Measurements from ENCODE around the gene RIPK4. TPM values are rescaled to one million over a fixed set of nuclear protein-coding genes. Genes with fewer than 3 reads are reported as not detected.

The RIPK4 gene
- total and polyA plus RNA-seq, 9 donors = 0.08 to 12.4 (median 0.90) TPM

- H3K27ac ChIP-seq = no peak overlapping the region
- no peak for TF ChIP-seq POLR2A (IDR thresholded peaks at IDR 0.05)
- 90 to 92% (median 92%) methylated on average over 38 to 41 of the region's 41 CpGs for WGBS, 3 donors
- intact Hi-C loops (cut with DNase I) = loop anchor here in 1 of 4 donors (10.0 kb wide), 1 partner anchor 76 kb away; no protein-coding TSS in a partner anchor
- no peaks in the 10 kb centered on the region for H3K9me3 ChIP-seq
- DNase-seq = no peak
- no peaks in the 10 kb centered on the region for H3K36me3 ChIP-seq
- no peaks in the 10 kb centered on the region for H3K27me3 ChIP-seq
- H3K4me3 ChIP-seq = no peak overlapping the region
- no peaks in the 10 kb centered on the region for H3K4me1 ChIP-seq (ENCODE audit: insufficient read depth)
These were observed 26.1 kb downstream of the RIPK4 start for GRCh38 chr21:41740604-41741252.

- Histone ChIP-seq H3K27ac (no peak overlapping the region), H3K27me3 (no peaks in the 10 kb centered on the region), H3K4me3 (no peak overlapping the region), H3K36me3 (no peaks in the 10 kb centered on the region), H3K9me3 (no peaks in the 10 kb centered on the region), H3K4me1 (ENCODE audit: insufficient read depth) (no peaks in the 10 kb centered on the region)
- intact Hi-C loops (cut with DNase I) = loop anchor here in 1 of 4 donors (10.0 kb wide), 1 partner anchor 75 kb away; no protein-coding TSS in a partner anchor
- TF ChIP-seq POLR2A (IDR thresholded peaks at IDR 0.05) = no peak
- TF ChIP-seq, protein P1, sequence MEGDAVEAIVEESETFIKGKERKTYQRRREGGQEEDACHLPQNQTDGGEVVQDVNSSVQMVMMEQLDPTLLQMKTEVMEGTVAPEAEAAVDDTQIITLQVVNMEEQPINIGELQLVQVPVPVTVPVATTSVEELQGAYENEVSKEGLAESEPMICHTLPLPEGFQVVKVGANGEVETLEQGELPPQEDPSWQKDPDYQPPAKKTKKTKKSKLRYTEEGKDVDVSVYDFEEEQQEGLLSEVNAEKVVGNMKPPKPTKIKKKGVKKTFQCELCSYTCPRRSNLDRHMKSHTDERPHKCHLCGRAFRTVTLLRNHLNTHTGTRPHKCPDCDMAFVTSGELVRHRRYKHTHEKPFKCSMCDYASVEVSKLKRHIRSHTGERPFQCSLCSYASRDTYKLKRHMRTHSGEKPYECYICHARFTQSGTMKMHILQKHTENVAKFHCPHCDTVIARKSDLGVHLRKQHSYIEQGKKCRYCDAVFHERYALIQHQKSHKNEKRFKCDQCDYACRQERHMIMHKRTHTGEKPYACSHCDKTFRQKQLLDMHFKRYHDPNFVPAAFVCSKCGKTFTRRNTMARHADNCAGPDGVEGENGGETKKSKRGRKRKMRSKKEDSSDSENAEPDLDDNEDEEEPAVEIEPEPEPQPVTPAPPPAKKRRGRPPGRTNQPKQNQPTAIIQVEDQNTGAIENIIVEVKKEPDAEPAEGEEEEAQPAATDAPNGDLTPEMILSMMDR (IDR thresholded peaks at IDR 0.05) = no peak
- TF ChIP-seq EP300 (IDR thresholded peaks at IDR 0.05) = no peak
- WGBS, 3 donors = 71 to 84% (median 78%) methylated on average over 9 of the region's 9 CpGs
- DNase-seq = no peak
These were observed 26.9 kb downstream of the RIPK4 start for GRCh38 chr21:41739936-41740335.

GRCh38 chr21:41739011-41739410, 27.8 kb downstream of the RIPK4 start:
- no peaks in the 10 kb centered on the region for H3K36me3 ChIP-seq
- no peaks in the 10 kb centered on the region for H3K4me1 ChIP-seq (ENCODE audit: insufficient read depth)
- H3K4me3 ChIP-seq = no peak overlapping the region
- H3K27ac ChIP-seq = no peak overlapping the region
- H3K9me3 ChIP-seq = no peaks in the 10 kb centered on the region
- H3K27me3 ChIP-seq = no peaks in the 10 kb centered on the region
- intact Hi-C loops (cut with DNase I) = no loop called here
- WGBS, 3 donors = 84 to 93% (median 90%) methylated on average over 12 of the region's 12 CpGs
- TF ChIP-seq EP300 (IDR thresholded peaks at IDR 0.05) (no peak), POLR2A (IDR thresholded peaks at IDR 0.05) (no peak)
- TF ChIP-seq, protein P1 (IDR thresholded peaks at IDR 0.05) = no peak
- DNase-seq = no peak

DNA sequence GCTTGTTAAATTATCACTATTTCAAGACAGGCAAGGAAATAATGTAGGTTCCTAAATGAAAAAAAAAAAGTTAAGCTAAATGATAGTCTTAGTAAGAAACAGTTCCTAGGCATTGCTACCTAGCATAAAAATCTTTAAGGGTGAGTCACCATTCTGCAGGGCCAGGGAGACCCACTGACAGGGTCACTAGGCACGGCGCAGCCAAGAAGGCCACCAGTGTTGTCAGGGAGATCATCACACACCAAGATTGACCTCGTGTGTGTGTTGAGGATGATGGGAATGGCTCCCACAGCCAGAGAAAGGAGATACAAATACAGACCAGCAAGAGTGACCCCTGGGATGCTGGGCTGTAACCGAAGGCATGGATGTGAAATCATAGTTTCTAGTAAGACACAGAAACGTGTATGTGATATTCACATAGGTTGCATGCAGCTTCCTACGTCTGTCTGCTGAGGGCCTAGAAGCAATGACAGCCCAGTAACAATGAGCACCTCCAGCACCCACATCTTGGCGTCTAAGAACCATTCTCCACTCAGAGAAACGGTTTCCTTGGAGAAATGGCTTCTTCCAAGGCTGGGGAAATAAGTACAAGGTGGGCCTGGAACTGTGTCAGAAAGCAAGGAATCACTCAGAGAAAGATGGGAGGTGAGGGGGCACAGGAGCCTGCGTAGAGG, 29.1 kb downstream of the RIPK4 start:
- 84 to 87% (median 84%) methylated on average over 9 of the region's 9 CpGs for WGBS, 3 donors
- H3K36me3 ChIP-seq = no peaks in the 10 kb centered on the region
- no peak for DNase-seq
- no peaks in the 10 kb centered on the region for H3K27me3 ChIP-seq
- no peak overlapping the region for H3K27ac ChIP-seq
- no peaks in the 10 kb centered on the region for H3K4me1 ChIP-seq (ENCODE audit: insufficient read depth)
- no peak overlapping the region for H3K4me3 ChIP-seq
- TF ChIP-seq, protein P1 (IDR thresholded peaks at IDR 0.05) = no peak
- no peak for TF ChIP-seq EP300 (IDR thresholded peaks at IDR 0.05)
- intact Hi-C loops (cut with DNase I) = no loop called here
- H3K9me3 ChIP-seq = no peaks in the 10 kb centered on the region

GRCh38 chr21:41736423-41736822, 30.4 kb downstream of the RIPK4 start:
- no peaks in the 10 kb centered on the region for H3K27me3 ChIP-seq
- no peak for DNase-seq
- H3K9me3 ChIP-seq = no peaks in the 10 kb centered on the region
- H3K4me3 ChIP-seq = no peak overlapping the region
- intact Hi-C loops (cut with DNase I) = no loop called here
- TF ChIP-seq, protein P1 (IDR thresholded peaks at IDR 0.05) = no peak
- no peak for TF ChIP-seq EP300 (IDR thresholded peaks at IDR 0.05)
- no peak for TF ChIP-seq POLR2A (IDR thresholded peaks at IDR 0.05)
- WGBS, 3 donors = 73 to 80% (median 75%) methylated on average over 2 of the region's 2 CpGs
- no peak overlapping the region for H3K27ac ChIP-seq
- no peaks in the 10 kb centered on the region for H3K4me1 ChIP-seq (ENCODE audit: insufficient read depth)
- H3K36me3 ChIP-seq = no peaks in the 10 kb centered on the region

Measured in ovary (tissue), 9 donors.